SK-N-MC (cell line): ENCODE data around the gene PLEKHM3.
"Not testable (repeated sequence)": the region's sequence is repeated elsewhere in the genome, so short reads cannot be mapped to it uniquely, and the experiment has no call there.

Source experiments
- DNase-seq: peaks from one replicate; pipeline ENCODE4 v3.0.0-alpha.2; 2011; ENCODE audit warnings: low read depth, low spot score
- H3K27ac ChIP-seq: fragments of 200-600 bp; sonication (generic); 2 replicates; pipeline ENCODE4 v1.5.1; 2016; ENCODE audit warnings: mixed run types
- H3K36me3 ChIP-seq: fragments of 200-600 bp; sonication (generic); 2 replicates; pipeline ENCODE4 v1.6.1; 2017; ENCODE audit warnings: antibody characterized with exemption, low read length, mixed read lengths; ENCODE audit not compliant: insufficient read depth
- H3K4me3 ChIP-seq: fragments of 200-600 bp; sonication (generic); 2 replicates; pipeline ENCODE4 v1.5.1; 2016
- H3K9ac ChIP-seq: fragments of 200-600 bp; sonication (generic); 2 replicates; pipeline ENCODE4 v1.8.0; 2017; ENCODE audit warnings: mixed run types, mixed read lengths; ENCODE audit not compliant: insufficient read length
- H3K9me3 ChIP-seq: fragments of 200-600 bp; sonication (generic); 2 replicates; pipeline ENCODE4 v1.6.1; 2017; ENCODE audit warnings: low read depth, mild to moderate bottlenecking, antibody characterized with exemption, low read length, moderate library complexity, mixed read lengths
- EZH2 ChIP-seq: fragments of 200-600 bp; sonication (generic); IDR thresholded peaks from one replicate; pipeline ENCODE4 v1.6.1; 2017; ENCODE audit warnings: antibody characterized with exemption
- FOXP2 ChIP-seq: optimal IDR thresholded peaks from 2 replicates; pipeline ENCODE3; 2011; ENCODE audit warnings: mild to moderate bottlenecking, moderate library complexity; ENCODE audit not compliant: insufficient read depth; ENCODE audit errors: extremely low read length, control extremely low read depth
- POLR2AphosphoS5 ChIP-seq: IDR thresholded peaks from 2 replicates; pipeline ENCODE4 v1.6.1; 2012; ENCODE audit warnings: mild to moderate bottlenecking, low read depth, low read length, borderline replicate concordance

PLEKHM3 gene

DNA sequence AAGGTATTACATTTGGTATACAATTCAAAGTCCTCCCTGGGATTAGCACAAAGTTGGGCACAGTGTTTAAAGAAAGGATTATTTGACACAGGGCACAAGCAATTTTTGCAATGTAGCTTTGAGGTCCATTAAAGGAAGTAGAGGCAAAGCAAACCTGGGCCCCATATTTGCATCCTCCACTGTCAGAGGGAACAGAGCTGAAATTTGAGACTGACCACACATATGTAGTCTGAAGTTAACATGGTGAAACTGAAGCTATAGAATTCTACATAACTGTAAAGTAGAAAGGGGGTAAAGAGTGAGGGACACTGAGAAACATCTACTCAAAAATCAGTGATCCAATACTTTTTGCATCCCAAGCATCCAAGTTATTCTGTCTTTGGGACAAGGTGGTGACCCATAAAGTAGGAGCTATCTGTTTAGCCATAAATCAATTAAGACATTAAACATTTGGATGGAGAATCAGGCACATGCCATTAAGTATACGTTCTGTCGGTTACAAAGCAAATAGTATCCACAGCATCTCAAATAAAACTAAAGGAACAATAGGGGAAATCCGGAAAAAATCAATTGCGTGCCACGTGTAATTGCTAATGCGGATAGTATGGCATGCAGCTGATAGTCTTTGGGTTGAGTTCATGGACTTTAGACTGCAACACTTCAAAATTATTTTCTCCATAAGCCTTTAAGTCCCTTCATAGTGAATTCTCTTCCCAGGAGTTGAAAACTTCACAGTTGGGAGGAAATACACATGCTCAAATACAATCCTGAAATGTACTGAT is 72.6 kb downstream of the PLEKHM3 start:
- Histone ChIP-seq H3K9me3 (no peaks in the 10 kb centered on the region), H3K36me3 (no peaks in the 10 kb centered on the region), H3K4me3 (no peak overlapping the region), H3K27ac (no peak overlapping the region), H3K9ac (no peak overlapping the region)
- DNase-seq = no peak
- TF ChIP-seq EZH2 (no peak), FOXP2 (no peak)

DNA sequence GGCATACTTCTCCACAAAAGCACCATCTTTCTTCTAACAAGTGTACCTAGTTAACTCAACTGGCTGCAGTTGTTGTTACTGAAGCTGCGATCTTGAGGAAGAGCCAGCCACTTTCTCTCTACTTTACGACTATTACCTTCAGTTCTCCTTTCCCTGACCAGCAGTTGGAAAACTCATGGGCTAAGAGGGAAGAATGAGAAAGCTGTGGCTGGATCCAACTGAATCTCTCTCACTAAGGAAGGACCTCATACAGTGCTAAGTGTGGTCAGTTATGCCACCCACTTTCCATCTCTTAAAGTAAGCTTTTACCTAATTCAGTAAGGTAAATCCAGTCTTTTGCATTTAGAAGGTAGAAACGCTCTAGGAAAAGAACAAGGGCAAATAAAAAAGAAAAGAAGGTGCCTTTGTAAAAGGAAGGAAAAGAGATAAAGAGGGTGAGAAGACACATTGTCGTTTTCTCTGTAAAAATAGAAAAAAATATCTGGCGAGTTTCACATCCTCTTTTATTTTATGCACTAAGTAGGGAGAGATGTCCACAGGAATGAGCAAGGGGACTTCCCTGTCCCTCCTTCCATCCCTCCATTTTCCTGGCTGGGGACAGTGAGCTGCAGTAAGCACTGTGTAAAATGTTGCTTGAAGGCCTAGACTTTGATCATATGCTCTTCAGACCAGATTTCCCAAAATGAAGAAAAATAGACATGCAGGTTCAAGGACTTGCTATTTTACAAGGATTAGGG is 73.4 kb downstream of the PLEKHM3 start:
- Histone ChIP-seq H3K27ac (no peak overlapping the region), H3K9me3 (no peaks in the 10 kb centered on the region), H3K9ac (no peak overlapping the region), H3K36me3 (no peaks in the 10 kb centered on the region), H3K4me3 (no peak overlapping the region)
- no peak for DNase-seq
- TF ChIP-seq FOXP2 (no peak), POLR2AphosphoS5 (no peak), EZH2 (no peak)

DNA sequence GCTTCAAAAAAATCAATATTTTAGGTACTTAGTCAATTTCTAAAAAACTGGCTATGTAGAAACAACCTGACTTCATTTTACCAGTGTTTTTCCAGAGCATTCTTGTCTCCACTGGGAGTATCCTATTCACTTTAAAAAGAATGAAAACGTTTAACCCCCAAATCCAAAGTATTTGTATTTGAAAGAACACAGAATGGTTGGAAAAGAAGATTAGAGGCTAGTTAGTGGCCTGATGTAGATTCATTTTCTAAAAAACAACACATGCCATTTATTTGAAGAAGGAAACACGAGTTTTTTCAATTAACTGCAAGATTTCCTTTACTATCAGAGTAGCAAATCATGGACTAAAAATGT is 74.6 kb downstream of the PLEKHM3 start:
- Histone ChIP-seq H3K27ac (no peak overlapping the region), H3K36me3 (no peaks in the 10 kb centered on the region), H3K4me3 (no peak overlapping the region), H3K9me3 (no peaks in the 10 kb centered on the region), H3K9ac (no peak overlapping the region)
- no peak for TF ChIP-seq EZH2
- no peak for TF ChIP-seq POLR2AphosphoS5
- TF ChIP-seq FOXP2 = no peak
- DNase-seq = no peak

DNA sequence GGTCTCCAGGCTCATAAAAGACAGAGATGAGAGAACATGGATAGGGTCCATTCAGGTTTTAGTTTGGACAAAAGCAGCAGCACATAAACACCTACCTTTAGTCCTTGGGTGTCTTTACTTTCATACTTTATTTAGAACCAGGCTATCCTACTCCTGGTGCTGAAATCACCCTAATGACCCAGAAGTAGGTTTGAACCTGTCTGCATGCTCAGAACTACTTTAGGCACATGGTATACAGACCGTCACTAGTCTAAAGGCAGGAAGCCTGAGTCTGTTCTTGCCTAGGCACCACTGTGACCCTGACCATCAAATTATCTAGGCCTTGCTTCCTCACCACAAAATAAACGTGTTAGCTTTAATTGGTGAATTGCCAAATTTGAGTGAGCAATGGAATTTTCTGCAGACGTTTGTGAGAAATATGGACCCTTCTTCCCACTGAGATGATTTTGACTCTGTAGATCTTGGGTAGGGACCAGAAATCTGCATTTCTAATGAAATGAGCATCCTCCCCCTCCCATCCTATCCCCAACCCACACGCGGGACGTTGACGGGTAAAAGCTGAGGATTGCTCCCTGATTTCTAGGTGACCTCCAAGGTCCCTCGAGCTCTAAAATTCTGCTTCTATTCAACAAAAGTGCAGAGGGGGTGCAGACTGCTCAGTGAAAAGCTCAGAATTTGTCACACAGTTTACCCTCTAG is 75.1 kb downstream of the PLEKHM3 start:
- Histone ChIP-seq H3K9ac (no peak overlapping the region), H3K36me3 (no peaks in the 10 kb centered on the region), H3K9me3 (no peaks in the 10 kb centered on the region), H3K27ac (no peak overlapping the region), H3K4me3 (no peak overlapping the region)
- TF ChIP-seq EZH2 (no peak), FOXP2 (no peak), POLR2AphosphoS5 (no peak)
- no peak for DNase-seq

DNA sequence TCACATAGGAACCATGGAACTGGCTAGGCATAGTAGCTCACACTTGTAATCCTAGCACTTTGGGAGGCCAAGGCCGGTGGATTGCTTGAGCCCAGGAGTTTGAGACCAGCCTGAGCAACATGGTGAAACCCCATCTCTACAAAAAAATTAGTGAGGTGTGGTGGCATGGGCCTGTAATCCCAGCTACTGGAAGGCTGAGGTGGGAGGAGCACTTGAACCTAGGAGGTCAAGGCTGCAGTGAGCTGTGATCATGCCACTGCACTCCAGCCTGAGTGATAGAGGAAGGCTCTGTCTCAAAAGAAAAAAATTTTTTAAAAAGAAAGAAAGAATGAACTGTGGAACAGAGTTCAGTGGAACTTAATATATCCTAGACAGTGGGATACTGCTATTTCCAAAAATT is 76.1 kb downstream of the PLEKHM3 start:
- not testable (repeated sequence) for DNase-seq, H3K36me3 ChIP-seq, H3K4me3 ChIP-seq, H3K9ac ChIP-seq, H3K9me3 ChIP-seq, H3K27ac ChIP-seq

DNA sequence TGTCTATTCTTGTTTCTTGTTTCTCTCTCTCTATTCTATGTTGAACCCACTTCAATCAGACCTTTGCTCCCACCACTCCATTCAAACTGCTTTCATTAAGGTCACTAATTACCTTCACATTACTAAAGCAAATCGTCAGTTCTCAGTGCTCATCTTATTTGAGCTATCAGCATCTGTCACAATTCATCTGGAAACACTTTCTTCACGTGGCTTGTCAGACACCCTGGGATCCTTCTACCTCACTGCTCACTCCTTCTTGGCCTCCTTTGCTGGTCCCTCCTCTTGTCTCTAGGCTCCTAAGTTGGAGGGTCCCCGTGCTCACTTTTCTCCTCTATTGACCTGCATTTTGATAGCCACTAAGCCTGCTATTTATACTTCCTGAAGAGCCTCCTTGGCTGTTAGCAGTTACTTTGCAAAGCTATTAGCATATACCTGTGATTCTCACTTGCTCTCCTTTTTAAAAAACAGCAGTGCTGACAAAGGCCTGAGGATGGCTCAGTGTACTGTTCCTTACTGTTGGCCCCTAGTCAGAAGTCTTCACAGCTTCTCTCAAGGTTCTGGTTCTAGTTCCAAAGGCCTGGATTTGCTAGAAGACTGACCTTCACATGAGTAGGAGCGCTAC is 80.2 kb downstream of the PLEKHM3 start:
- no peak for DNase-seq
- H3K36me3 ChIP-seq = no peaks in the 10 kb centered on the region
- H3K9ac ChIP-seq = no peak overlapping the region
- H3K4me3 ChIP-seq = no peak overlapping the region
- no peak overlapping the region for H3K27ac ChIP-seq
- TF ChIP-seq POLR2AphosphoS5 (no peak), EZH2 (no peak), FOXP2 (no peak)
- H3K9me3 ChIP-seq = no peaks in the 10 kb centered on the region

DNA sequence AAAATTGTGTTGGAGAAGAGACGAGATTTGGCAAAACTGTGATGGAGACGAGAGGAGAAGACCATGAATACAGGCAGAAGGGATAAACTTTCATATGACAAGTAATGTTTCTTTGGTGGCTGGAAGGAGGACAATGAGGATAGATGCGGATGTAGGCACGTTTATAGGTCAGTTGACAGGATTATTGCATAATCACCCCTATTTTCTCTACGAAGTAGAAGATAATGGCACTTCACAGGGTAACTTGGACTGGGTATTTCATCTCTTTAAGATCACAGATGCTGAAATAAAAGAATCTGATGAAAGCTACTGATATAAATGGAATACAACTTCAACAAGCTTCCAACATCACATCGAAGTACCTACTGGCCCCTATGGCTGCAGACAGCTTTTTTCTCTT is 81.0 kb downstream of the PLEKHM3 start:
- Histone ChIP-seq H3K27ac (no peak overlapping the region), H3K9me3 (no peaks in the 10 kb centered on the region), H3K9ac (no peak overlapping the region), H3K4me3 (no peak overlapping the region), H3K36me3 (no peaks in the 10 kb centered on the region)
- no peak for DNase-seq
- no peak for TF ChIP-seq POLR2AphosphoS5
- TF ChIP-seq EZH2 = no peak
- TF ChIP-seq FOXP2 = no peak

DNA sequence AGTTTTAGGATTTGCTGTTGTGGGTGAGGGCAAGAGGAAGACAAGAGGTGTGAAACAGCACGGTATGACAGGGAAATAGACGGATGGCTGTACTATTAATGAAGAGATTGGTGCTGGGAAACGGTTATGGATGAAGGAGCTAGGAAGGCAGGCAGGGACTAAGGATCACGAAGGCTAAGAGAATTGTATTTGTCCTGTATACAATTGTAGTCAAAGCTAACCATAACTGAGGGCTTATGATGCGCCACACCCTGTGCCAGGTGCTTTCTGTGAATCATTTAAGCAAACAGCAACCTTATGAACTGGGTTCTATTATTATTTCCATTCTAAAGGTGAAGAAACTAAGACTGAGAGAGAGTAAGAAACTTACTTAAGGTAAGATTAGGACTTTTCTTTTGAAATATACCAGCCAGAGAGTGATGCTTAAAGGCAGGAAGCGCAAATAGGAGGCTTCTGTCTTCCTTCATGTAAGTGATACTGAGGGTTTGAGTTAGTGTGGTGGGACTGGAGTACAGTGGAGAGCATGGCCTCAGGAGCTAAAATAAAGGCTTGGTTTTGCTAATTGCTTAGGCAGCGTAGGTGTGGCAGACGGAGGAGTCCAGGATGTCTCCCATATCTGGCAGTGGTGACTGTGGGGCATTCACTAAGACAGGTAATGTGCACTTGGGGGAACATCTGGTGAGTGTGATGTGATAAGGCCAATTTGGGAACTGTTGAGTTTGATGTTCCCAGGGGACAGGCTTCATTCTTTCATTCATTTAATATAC is 85.8 kb downstream of the PLEKHM3 start:
- Histone ChIP-seq H3K4me3 (no peak overlapping the region), H3K27ac (no peak overlapping the region), H3K9me3 (no peaks in the 10 kb centered on the region), H3K9ac (no peak overlapping the region), H3K36me3 (no peaks in the 10 kb centered on the region)
- TF ChIP-seq FOXP2 (no peak), POLR2AphosphoS5 (no peak), EZH2 (no peak)
- no peak for DNase-seq
